T-helper 1 cell treated with Interleukin-12 subunit alpha and Interleukin-12 subunit beta and Interleukin-4 antibody, amounts not matched to agents 30 μg/mL and 1 μg/mL, for 36 hours (primary cell): ENCODE data around the gene SGF29.

ENCODE experiments used
- H3K27ac Mint-ChIP-seq: one replicate; pipeline ENCODE4 v1.8.0; 2021; ENCODE audit warnings: mild to moderate bottlenecking, mixed read lengths
- H3K27me3 Mint-ChIP-seq: one replicate; pipeline ENCODE4 v1.8.0; 2021; ENCODE audit warnings: low read depth, mixed read lengths
- H3K36me3 Mint-ChIP-seq: one replicate; pipeline ENCODE4 v1.8.0; 2021; ENCODE audit warnings: low read depth, mixed read lengths
- H3K4me1 Mint-ChIP-seq: one replicate; pipeline ENCODE4 v1.8.0; 2021; ENCODE audit warnings: low read depth, mixed read lengths
- H3K4me3 Mint-ChIP-seq: one replicate; pipeline ENCODE4 v1.8.0; 2021; ENCODE audit warnings: mild to moderate bottlenecking, moderate library complexity, mixed read lengths
- H3K9me3 Mint-ChIP-seq: one replicate; pipeline ENCODE4 v1.8.0; 2021; ENCODE audit warnings: mixed read lengths

SGF29 gene

GRCh38 chr16:28567292-28567691 is 13.6 kb downstream of the SGF29 start:
- H3K9me3 Mint-ChIP-seq = peaks cover 14% of the 10 kb centered on the region
- peaks cover 2% of the 10 kb centered on the region for H3K4me1 Mint-ChIP-seq
- H3K27me3 Mint-ChIP-seq = no peaks in the 10 kb centered on the region
- H3K36me3 Mint-ChIP-seq = peaks cover 15% of the 10 kb centered on the region
- no peak overlapping the region for H3K4me3 Mint-ChIP-seq
- no peak overlapping the region for H3K27ac Mint-ChIP-seq

DNA sequence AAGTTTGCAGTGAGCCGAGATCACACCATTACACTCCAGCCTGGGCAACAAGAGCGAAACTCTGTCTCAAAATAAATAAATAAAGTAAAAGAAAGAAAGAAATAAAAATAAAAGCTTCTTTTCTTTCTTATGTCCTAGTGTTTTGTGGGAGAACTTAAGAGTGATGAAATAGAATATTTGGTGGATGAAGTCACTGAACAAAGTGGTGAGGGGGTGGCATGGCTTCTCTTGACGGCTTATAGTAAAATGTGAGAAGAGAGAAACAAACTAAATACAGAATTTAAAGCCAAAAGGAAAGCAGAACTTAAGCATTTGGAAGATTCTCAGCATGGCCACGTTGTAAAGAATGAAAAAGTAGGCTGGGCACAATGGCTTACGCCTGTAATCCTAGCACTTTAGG is 15.3 kb downstream of the SGF29 start:
- no peaks in the 10 kb centered on the region for H3K4me1 Mint-ChIP-seq
- H3K9me3 Mint-ChIP-seq = peaks cover 14% of the 10 kb centered on the region
- no peak overlapping the region for H3K4me3 Mint-ChIP-seq
- H3K27me3 Mint-ChIP-seq = no peaks in the 10 kb centered on the region
- no peak overlapping the region for H3K27ac Mint-ChIP-seq
- peaks cover 15% of the 10 kb centered on the region for H3K36me3 Mint-ChIP-seq

DNA sequence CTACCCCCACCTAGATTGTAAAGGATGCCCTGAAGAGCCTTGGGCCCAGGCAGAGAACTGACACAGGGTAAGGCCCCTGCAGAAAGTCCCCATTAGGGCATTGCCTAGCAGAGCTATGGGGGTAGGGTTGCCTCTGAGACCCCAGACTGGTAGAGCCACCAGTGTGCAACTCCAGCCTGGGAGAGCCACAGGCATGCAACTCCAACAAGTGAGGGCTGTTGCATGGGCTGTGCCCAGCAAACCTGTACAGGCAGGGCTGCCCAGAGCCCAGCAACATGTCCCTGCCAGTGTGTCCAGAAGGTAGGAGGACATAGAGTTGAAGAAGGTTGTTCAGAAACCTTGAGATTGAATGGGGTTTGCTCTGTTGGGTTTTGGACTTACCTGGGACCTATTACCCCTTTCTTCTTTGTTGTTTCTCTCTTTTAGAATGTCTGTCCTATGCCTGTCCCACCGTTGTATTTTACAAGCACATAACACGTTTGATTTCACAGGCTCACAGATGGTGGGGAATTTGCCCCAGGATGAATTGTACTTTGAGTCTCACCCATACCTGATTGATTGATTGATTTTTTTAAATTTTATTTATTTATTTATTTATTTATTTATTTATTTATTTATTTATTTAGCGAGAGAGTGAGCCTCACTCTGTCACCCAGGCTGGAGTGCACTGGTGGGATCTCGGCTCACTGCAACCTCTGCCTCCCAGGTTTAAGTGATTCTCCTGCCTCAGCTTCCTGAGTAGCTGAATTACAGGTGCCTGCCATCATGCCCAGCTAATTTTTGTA is 16.4 kb downstream of the SGF29 start:
- Mint-ChIP-seq H3K27me3 (no peaks in the 10 kb centered on the region), H3K4me1 (no peaks in the 10 kb centered on the region), H3K36me3 (peaks cover 14% of the 10 kb centered on the region), H3K27ac (no peak overlapping the region), H3K4me3 (no peak overlapping the region), H3K9me3 (peaks cover 14% of the 10 kb centered on the region)

DNA sequence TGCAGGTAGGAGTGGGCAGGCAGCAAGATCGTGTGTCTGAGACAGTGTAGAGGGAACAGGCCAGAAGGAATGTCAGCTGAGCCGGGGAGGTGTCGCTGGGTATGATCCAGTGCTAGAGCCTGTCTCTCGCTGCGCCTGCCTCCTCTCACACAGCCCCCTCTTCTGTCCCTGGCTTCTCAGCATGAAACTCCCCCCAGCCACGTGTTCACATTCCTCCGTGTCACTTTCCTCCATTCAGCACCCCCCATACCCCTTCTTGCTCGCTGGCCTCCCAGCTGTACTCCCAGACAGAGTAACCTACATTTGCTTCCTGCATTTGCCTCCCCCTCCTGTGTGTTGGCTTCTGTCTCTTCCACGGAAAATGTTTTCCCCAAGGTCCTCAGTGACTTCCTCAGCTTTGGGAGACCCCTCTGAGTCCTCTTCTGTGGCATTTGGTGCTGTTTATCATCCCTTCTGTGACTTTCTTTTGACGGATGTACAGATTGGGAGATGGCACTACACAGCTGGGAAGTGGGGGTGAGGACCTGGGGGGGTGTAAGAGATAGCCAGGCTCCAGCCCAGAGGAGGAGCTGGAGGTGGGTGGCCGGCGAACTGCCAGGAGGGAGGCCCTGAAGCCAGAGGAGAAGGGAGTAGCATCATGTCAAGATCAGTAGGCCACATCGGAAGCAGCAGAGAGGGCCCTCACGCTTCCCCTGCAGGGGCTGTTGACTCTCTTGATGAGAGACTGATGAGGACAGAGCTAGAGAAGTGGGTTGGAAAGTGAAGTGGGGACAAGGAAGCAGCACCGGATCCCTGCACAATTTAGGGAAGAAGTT is 19.2 kb downstream of the SGF29 start:
- Mint-ChIP-seq H3K4me1 (no peaks in the 10 kb centered on the region), H3K36me3 (peaks cover 2% of the 10 kb centered on the region), H3K9me3 (no peaks in the 10 kb centered on the region), H3K27ac (no peak overlapping the region), H3K4me3 (no peak overlapping the region), H3K27me3 (no peaks in the 10 kb centered on the region)

DNA sequence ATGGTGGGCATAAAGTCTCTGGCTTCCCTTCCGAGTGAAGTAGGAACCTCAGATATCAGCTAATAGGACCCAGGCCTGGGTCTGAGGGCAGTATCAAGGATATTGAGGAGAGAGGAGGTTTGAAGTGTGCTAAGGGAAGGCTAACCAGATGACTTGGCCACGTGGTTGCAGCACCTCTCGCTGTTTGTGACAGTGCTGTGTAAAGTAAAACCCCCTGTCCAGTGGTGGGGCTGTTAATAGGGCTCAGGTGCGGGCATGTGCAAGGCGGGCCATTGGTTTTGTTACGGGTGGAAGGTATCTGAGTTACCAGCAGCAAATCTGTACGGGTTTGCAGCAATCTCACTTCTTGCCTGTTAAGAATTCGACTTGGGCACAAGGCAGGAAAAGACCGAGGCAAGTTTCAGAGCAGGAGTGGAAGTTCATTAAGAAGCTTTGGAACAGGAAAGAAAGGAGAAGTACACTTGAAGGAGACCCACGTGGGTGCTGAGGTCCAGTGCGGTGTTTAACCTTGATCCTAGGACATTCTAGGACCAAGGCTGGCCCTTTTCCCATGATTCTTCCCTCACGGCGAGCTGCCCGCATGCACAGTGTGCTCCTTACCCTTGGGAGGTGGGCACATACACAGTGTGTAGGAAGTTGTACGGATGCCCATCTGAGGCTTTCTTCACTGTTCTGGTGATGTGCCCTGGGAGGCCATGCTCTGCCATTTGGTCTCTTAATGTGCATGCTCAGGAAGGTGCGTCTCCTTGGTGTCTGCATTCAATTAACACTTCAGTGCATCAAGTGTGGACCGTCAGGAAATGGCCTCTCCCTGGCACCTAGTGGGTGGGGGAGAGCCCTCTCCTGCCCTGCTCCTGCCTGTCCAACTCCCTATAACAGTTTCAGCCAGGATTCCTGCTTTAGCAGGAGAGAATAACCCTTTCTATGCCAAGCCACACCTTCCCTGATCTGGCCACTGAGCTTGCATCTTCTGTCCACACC is 20.3 kb downstream of the SGF29 start:
- Mint-ChIP-seq H3K4me1 (peaks cover 2% of the 10 kb centered on the region), H3K4me3 (no peak overlapping the region), H3K27me3 (no peaks in the 10 kb centered on the region), H3K36me3 (no peaks in the 10 kb centered on the region), H3K27ac (no peak overlapping the region), H3K9me3 (no peaks in the 10 kb centered on the region)

DNA sequence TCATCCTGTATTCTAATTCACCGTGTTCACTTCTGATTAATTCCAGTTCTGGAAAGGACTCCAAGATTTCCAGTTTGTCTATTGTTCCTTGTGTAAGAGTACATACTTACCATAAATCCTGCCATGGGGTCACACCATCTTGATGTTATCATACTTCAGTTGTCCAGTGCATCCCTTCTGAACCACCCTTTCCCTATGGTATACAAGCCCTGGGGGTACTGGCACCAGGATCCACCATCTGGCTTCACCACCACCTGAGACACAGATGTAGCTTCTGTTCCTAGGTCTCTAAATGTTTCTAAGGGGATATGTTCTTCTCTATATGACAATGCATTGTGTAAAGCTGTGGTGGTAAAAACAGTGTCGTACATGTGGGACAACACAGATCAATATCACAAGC is 21.2 kb downstream of the SGF29 start:
- Mint-ChIP-seq H3K4me1 (peaks cover 2% of the 10 kb centered on the region), H3K27me3 (no peaks in the 10 kb centered on the region), H3K9me3 (no peaks in the 10 kb centered on the region), H3K36me3 (no peaks in the 10 kb centered on the region), H3K27ac (no peak overlapping the region), H3K4me3 (no peak overlapping the region)

DNA sequence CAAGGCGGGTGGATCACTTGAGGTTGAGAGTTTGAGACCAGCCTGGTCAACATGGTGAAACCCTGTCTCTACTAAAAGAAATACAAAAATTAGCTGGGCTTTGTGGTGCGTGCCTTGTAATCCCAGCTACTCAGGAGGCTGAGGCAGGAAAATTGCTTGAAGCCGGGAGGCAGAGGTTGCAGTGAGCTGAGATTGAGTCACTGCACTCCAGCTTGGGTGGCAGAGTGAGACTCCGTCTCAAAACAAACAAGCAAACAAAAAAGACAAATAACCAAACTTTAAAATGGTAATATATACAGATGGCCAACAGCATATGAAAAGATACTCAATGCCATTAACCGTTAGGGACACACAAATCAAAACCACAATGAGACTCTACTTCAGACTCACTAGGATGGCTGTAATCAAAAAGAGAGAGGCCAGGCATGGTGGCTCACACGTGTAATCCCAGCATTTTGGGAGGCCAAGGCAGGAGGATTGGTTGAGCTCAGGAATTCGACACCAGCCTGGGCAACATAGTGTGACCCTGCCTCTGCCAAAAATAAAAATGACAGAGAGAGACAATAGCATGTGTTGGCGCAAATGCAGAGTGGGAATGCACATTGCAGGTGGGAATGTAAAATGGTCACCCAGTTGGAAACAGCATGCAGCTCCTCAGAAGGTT is 21.9 kb downstream of the SGF29 start:
- H3K4me3 Mint-ChIP-seq = no peak overlapping the region
- no peaks in the 10 kb centered on the region for H3K27me3 Mint-ChIP-seq
- H3K36me3 Mint-ChIP-seq = no peaks in the 10 kb centered on the region
- H3K4me1 Mint-ChIP-seq = peaks cover 2% of the 10 kb centered on the region
- H3K9me3 Mint-ChIP-seq = no peaks in the 10 kb centered on the region
- no peak overlapping the region for H3K27ac Mint-ChIP-seq

- Mint-ChIP-seq H3K4me3 (no peak overlapping the region), H3K27ac (no peak overlapping the region), H3K36me3 (peaks cover 11% of the 10 kb centered on the region), H3K27me3 (no peaks in the 10 kb centered on the region), H3K4me1 (peaks cover 2% of the 10 kb centered on the region), H3K9me3 (no peaks in the 10 kb centered on the region)
These were observed 27.1 kb downstream of the SGF29 start for GRCh38 chr16:28580726-28581315.

DNA sequence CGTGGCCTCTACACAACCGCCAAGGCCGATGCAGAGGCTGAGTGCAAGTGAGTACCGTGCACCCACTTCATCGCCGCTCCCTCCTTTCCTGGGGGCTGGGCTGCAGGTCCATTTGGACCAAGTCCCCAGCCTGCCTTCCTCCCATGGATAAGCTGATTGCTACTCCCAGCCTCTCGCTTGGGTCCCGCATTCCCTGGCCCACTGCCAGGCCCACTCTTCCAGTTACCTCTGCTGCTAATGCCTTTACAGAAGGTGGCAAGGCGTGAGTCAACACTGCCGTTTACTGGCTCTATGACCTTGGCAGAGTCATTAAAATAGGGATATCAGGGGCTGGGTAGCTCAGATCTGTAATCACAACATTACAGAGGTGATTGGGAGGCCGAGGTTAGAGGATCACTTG is 32.0 kb downstream of the SGF29 start:
- Mint-ChIP-seq H3K4me3 (no peak overlapping the region), H3K4me1 (no peaks in the 10 kb centered on the region), H3K27me3 (no peaks in the 10 kb centered on the region), H3K36me3 (peaks cover 19% of the 10 kb centered on the region), H3K27ac (no peak overlapping the region), H3K9me3 (no peaks in the 10 kb centered on the region)

DNA sequence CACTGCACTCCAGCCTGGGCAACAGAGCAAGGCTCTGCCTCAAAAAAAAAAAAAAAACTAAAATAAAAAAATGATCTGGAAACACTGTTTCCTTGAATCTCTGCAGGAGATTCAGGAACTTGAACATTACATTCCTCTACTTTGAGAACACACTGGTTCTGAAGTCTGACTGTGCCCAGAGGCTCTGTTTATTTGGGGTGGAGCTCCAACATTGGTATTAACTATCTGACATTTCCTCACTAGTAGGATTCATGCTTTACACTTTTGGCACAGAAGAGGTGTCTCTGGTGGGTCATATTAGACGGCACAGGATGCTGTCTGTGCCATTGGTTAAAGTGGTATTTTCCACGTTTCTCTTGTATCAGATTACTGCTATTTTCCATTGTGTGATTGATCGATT is 32.7 kb downstream of the SGF29 start:
- peaks cover 19% of the 10 kb centered on the region for H3K36me3 Mint-ChIP-seq
- no peaks in the 10 kb centered on the region for H3K9me3 Mint-ChIP-seq
- H3K27ac Mint-ChIP-seq = no peak overlapping the region
- H3K4me3 Mint-ChIP-seq = no peak overlapping the region
- H3K27me3 Mint-ChIP-seq = no peaks in the 10 kb centered on the region
- no peaks in the 10 kb centered on the region for H3K4me1 Mint-ChIP-seq

DNA sequence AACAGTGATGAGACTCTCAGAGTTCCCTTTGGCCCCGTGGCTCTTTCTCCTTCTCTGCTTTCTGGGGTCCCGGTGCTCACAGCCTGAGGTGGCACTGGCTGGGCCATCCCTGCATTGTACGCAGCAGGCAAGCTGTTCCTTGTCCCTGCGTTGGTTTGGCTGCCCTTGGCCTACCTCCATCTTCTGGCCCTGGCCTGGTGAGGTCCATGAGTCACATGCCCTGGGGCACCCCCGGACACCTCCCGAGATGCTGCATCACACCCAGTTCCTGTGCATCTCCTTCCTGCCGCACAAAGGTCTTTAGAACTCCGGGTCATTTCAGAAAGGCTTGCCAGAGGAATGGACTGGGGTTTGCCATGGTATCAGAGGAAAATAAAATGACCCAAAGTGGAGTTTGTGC is 33.7 kb downstream of the SGF29 start:
- Mint-ChIP-seq H3K27ac (no peak overlapping the region), H3K36me3 (peaks cover 17% of the 10 kb centered on the region), H3K9me3 (no peaks in the 10 kb centered on the region), H3K4me1 (no peaks in the 10 kb centered on the region), H3K4me3 (no peak overlapping the region), H3K27me3 (no peaks in the 10 kb centered on the region)

DNA sequence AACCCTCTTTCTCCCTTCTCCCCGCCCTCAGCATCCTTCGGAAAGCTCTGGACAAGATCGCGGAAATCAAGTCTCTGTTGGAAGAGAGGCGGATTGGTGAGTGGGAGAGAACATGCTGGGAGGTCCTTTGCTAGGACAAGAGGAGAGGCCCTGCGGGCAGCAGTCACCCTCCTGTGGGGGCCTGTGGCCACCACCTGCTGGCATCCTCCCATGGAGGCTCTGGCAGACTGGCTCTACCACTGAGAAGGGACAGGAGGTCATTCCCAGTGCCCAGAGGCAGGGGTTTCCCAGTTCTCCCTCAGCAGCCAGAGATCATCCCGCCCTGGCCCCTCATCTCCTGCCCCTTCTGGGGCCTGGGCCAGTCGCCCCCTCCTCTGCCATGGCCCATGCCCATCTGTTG is 35.3 kb downstream of the SGF29 start:
- H3K4me1 Mint-ChIP-seq = no peaks in the 10 kb centered on the region
- no peak overlapping the region for H3K27ac Mint-ChIP-seq
- no peak overlapping the region for H3K4me3 Mint-ChIP-seq
- H3K36me3 Mint-ChIP-seq = peaks cover 15% of the 10 kb centered on the region
- H3K27me3 Mint-ChIP-seq = no peaks in the 10 kb centered on the region
- H3K9me3 Mint-ChIP-seq = no peaks in the 10 kb centered on the region

GRCh38 chr16:28589930-28590329 is 36.2 kb downstream of the SGF29 start:
- H3K27ac Mint-ChIP-seq = no peak overlapping the region
- H3K36me3 Mint-ChIP-seq = peaks cover 12% of the 10 kb centered on the region
- H3K4me3 Mint-ChIP-seq = no peak overlapping the region
- no peaks in the 10 kb centered on the region for H3K9me3 Mint-ChIP-seq
- H3K27me3 Mint-ChIP-seq = no peaks in the 10 kb centered on the region
- no peaks in the 10 kb centered on the region for H3K4me1 Mint-ChIP-seq
